Measurements from ENCODE around the gene GABPA.

GRCh38 chr21:25689226-25689625, 45.5 kb upstream of the GABPA start:
- TF ChIP-seq SMAD4 (CRISPR knock-in tag; IDR thresholded peaks at IDR 0.05) (no peak), MAX (CRISPR knock-in tag; IDR thresholded peaks at IDR 0.05) (no peak), ESRRA (CRISPR knock-in tag; IDR thresholded peaks at IDR 0.05; ENCODE audit: borderline replicate concordance) (no peak), NR3C1 (CRISPR knock-in tag; conservative IDR thresholded peaks at IDR 0.05; ENCODE audit: low read depth) (no peak), ATF2 (CRISPR knock-in tag; IDR thresholded peaks at IDR 0.05; ENCODE audit: borderline replicate concordance, low read depth) (no peak), TP53 (CRISPR knock-in tag; IDR thresholded peaks at IDR 0.05) (no peak), CBFB (CRISPR knock-in tag; IDR thresholded peaks at IDR 0.05; ENCODE audit: low read depth) (no peak), PREB (CRISPR knock-in tag; IDR thresholded peaks at IDR 0.05; ENCODE audit: borderline replicate concordance) (no peak), IRF1 (CRISPR knock-in tag; IDR thresholded peaks at IDR 0.05) (no peak)
- TF ChIP-seq, protein P1, sequence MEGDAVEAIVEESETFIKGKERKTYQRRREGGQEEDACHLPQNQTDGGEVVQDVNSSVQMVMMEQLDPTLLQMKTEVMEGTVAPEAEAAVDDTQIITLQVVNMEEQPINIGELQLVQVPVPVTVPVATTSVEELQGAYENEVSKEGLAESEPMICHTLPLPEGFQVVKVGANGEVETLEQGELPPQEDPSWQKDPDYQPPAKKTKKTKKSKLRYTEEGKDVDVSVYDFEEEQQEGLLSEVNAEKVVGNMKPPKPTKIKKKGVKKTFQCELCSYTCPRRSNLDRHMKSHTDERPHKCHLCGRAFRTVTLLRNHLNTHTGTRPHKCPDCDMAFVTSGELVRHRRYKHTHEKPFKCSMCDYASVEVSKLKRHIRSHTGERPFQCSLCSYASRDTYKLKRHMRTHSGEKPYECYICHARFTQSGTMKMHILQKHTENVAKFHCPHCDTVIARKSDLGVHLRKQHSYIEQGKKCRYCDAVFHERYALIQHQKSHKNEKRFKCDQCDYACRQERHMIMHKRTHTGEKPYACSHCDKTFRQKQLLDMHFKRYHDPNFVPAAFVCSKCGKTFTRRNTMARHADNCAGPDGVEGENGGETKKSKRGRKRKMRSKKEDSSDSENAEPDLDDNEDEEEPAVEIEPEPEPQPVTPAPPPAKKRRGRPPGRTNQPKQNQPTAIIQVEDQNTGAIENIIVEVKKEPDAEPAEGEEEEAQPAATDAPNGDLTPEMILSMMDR (IDR thresholded peaks at IDR 0.05) = no peak
